ENCODE data around the gene MYO16. TPM values are rescaled to one million over a fixed set of nuclear protein-coding genes. Genes with fewer than 3 reads are reported as not detected.

Gene MYO16
- total and polyA plus RNA-seq, 2 of the 4 experiments (the other 2 are of a cell fraction) = under 0.01 to 0.03 TPM

DNA sequence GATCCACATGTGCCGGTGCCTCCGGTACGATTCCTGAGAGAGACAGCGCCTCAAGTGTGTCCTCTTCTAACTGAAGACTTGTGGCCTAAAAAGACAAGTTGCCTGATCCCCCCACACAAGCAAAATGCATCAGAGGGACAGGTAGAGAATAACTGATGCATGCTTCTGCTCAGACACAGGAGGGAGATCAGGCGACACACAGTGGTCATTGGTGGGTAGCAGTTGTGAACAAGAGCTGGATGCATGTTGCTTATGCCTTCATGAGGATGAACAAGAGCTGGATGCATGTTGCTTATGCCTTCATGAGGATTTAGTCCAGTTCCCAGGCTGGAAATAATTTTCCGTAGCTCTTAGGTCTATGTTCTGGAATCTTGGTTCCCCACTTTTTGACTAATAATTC, 505.6 kb downstream of the MYO16 start:
- Histone ChIP-seq H3K79me1 (ENCODE audit: low read depth in 1 of 2, low read length in 2 of 2) (no peaks in the 10 kb centered on the region), H4K91ac (ENCODE audit: insufficient read depth, low read depth, low read length) (no peak overlapping the region), H2BK15ac (ENCODE audit: low read depth, low read length) (no peak overlapping the region), H2AK5ac (ENCODE audit: low read depth, low read length) (no peak overlapping the region), H3K4me2 (ENCODE audit: low read depth, low read length) (no peak overlapping the region), H3K27ac (ENCODE audit: insufficient read depth, low read length) (no peak overlapping the region), H3K23ac (ENCODE audit: low read depth, low read length) (no peak overlapping the region), H2AK9ac (replicated peaks; ENCODE audit: low read depth, low read length, poor library complexity) (no peak overlapping the region), H4K5ac (ENCODE audit: low read depth, low read length) (no peak overlapping the region), H3K56ac (ENCODE audit: extremely low read depth, insufficient read depth, low read length) (no peak overlapping the region), H3K4me3 (ENCODE audit: insufficient read depth, low read depth, low read length) (no peak overlapping the region), H3K36me3 (ENCODE audit: control insufficient read depth, insufficient read depth, low read length) (no peaks in the 10 kb centered on the region), H3K9me3 (ENCODE audit: control insufficient read depth, insufficient read depth, low read length) (peaks cover 6% of the 10 kb centered on the region; the same call in 1 of the 2 replicates), H3K14ac (replicated peaks; ENCODE audit: low read depth, low read length) (no peak overlapping the region), H2BK120ac (ENCODE audit: low read depth, low read length) (no peak overlapping the region), H3K4ac (ENCODE audit: low read depth, low read length) (no peak overlapping the region), H2BK20ac (ENCODE audit: low read depth, low read length) (no peak overlapping the region), H3K27me3 (ENCODE audit: control insufficient read depth, insufficient read depth, low read length) (peaks cover 11% of the 10 kb centered on the region), H3K4me1 (ENCODE audit: control insufficient read depth, insufficient read depth, low read length) (no peaks in the 10 kb centered on the region), H3K9ac (ENCODE audit: low read depth, low read length) (no peak overlapping the region), H4K8ac (ENCODE audit: low read depth in 2 of 2, low read length in 2 of 2) (no peak overlapping the region), H4K20me1 (ENCODE audit: insufficient read depth, low read length) (no peaks in the 10 kb centered on the region), H3K18ac (ENCODE audit: low read depth, low read length) (no peak overlapping the region), H2BK5ac (ENCODE audit: low read depth, low read length, poor library complexity, severe bottlenecking) (no peak overlapping the region), H3K9me1 (ENCODE audit: insufficient read depth, low read length) (no peaks in the 10 kb centered on the region), H2AFZ (replicated peaks; ENCODE audit: low read length, poor library complexity) (no peak overlapping the region)
- BruUV-seq (replicated peaks) = no TSS peak
- dilution Hi-C loops (cut with HindIII; ENCODE audit: low sequenced_read_pairs, unreplicated experiment) = no loop called here
- ChIA-PET POLR2A (ENCODE audit: unreplicated experiment) (no interaction called here), CTCF (no interaction called here)
- TF ChIP-seq MXI1 (IDR thresholded peaks at IDR 0.05; ENCODE audit: borderline replicate concordance, low read depth, low read length) (no peak), RFX5 (IDR thresholded peaks at IDR 0.05; ENCODE audit: low read depth, low read length) (no peak), NFE2L2 (IDR thresholded peaks at IDR 0.05; ENCODE audit: low read depth, low read length) (no peak), FOS (IDR thresholded peaks at IDR 0.05; ENCODE audit: low read depth, low read length) (no peak), RCOR1 (IDR thresholded peaks at IDR 0.05; ENCODE audit: insufficient replicate concordance, low read length) (no peak), MAZ (IDR thresholded peaks at IDR 0.05; ENCODE audit: borderline replicate concordance, low read depth, low read length) (no peak), SMC3 (IDR thresholded peaks at IDR 0.05; ENCODE audit: low read depth, low read length) (no peak)
- intact Hi-C loops (cut with micrococcal nuclease) = no loop called here
- DNase-seq (no peak), ATAC-seq (ENCODE audit: low read depth) (no peak)
- 80% methylated on average over 1 of the region's 6 CpGs; no CpG with 5 or more reads in 1 of the 2 experiments for WGBS, 2 experiments (ENCODE audit: extremely low coverage in 2 of 2, insufficient read length in 1 of 2)
- in situ Hi-C loops (cut with MboI; ENCODE audit: low sequenced_read_pairs) = no loop called here
